Measurements from ENCODE around the gene PRMT1.

DNA sequence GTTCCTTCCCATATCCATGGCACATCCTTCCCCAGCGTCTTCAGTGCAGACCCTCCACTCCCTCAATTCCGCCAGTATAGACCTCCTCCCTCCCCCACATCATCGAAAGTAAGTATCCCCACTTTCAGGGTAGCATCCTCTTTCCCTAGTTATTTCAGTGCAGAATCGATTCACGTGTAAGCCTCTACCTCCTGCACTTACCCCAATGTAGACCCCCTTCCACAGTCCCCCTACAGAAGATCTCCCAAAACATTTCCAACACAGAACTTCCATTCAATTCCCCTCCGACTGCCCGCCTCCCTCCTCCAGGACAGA lies 12.1 kb upstream of the PRMT1 start:
- TF ChIP-seq, protein P1, sequence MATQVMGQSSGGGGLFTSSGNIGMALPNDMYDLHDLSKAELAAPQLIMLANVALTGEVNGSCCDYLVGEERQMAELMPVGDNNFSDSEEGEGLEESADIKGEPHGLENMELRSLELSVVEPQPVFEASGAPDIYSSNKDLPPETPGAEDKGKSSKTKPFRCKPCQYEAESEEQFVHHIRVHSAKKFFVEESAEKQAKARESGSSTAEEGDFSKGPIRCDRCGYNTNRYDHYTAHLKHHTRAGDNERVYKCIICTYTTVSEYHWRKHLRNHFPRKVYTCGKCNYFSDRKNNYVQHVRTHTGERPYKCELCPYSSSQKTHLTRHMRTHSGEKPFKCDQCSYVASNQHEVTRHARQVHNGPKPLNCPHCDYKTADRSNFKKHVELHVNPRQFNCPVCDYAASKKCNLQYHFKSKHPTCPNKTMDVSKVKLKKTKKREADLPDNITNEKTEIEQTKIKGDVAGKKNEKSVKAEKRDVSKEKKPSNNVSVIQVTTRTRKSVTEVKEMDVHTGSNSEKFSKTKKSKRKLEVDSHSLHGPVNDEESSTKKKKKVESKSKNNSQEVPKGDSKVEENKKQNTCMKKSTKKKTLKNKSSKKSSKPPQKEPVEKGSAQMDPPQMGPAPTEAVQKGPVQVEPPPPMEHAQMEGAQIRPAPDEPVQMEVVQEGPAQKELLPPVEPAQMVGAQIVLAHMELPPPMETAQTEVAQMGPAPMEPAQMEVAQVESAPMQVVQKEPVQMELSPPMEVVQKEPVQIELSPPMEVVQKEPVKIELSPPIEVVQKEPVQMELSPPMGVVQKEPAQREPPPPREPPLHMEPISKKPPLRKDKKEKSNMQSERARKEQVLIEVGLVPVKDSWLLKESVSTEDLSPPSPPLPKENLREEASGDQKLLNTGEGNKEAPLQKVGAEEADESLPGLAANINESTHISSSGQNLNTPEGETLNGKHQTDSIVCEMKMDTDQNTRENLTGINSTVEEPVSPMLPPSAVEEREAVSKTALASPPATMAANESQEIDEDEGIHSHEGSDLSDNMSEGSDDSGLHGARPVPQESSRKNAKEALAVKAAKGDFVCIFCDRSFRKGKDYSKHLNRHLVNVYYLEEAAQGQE (IDR thresholded peaks at IDR 0.05; ENCODE audit: low read depth) = no peak
- TF ChIP-seq, protein P2, sequence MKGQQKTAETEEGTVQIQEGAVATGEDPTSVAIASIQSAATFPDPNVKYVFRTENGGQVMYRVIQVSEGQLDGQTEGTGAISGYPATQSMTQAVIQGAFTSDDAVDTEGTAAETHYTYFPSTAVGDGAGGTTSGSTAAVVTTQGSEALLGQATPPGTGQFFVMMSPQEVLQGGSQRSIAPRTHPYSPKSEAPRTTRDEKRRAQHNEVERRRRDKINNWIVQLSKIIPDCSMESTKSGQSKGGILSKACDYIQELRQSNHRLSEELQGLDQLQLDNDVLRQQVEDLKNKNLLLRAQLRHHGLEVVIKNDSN (IDR thresholded peaks at IDR 0.05) = no peak
- TF ChIP-seq, protein P3, sequence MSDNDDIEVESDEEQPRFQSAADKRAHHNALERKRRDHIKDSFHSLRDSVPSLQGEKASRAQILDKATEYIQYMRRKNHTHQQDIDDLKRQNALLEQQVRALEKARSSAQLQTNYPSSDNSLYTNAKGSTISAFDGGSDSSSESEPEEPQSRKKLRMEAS (IDR thresholded peaks at IDR 0.05) = no peak
- no peak for TF ChIP-seq EP300 (IDR thresholded peaks at IDR 0.05; ENCODE audit: borderline replicate concordance)
